HT-29 (cell line): ENCODE data around the gene DNAAF9. TPM values are rescaled to one million over a fixed set of nuclear protein-coding genes. Genes with fewer than 3 reads are reported as not detected.

Source experiments
- DNase-seq: peaks from one replicate; pipeline ENCODE4 v3.0.0-alpha.2; 2015; ENCODE audit warnings: low spot score
- total RNA-seq: library from RNA; depleted of rRNA; stranded (reverse); fragments of >200 nt; shearing (Covaris generic); gene quantifications from 2 replicates; pipeline ENCODE4 v1.2.3, GENCODE V29; 2014

The DNAAF9 gene
- total RNA-seq, 1 experiment from 2014 or later: not detected

DNA sequence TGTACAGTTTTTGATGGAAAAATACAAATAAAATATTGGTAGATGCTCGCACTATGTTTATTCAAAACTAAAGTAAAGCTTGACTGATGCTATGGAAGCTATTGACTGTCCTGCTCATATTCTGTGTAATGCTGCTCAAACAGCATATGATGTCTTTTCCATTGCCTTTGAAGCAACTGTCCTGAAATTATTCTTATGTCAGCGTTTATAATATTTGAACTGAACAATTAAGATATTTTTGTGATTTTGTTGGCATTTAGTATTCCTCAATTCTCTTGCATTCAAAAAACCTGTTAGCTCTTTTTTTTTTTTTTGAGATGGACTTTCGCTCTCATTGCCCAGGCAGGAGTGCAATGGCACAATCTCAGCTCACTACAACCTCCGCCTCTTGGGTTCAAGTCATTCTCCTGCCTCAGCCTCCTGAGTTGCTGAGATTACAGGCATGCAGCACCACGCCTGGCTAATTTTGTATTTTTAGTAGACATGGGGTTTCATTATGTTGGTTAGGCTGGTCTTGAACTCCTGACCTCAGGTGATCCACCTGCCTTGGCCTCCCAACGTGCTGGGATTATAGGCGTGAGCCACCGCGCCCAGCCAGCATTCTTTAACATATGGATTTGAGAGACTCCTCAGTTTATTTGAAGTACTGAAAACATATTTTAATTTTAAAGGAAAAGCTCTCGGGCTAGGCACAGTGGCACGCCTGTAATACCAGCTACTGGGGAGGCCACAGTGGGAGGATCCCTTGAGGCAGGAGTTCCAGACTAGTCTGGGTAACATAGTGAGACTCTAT is 5.3 kb upstream of the DNAAF9 start:
- DNase-seq: no peak

DNA sequence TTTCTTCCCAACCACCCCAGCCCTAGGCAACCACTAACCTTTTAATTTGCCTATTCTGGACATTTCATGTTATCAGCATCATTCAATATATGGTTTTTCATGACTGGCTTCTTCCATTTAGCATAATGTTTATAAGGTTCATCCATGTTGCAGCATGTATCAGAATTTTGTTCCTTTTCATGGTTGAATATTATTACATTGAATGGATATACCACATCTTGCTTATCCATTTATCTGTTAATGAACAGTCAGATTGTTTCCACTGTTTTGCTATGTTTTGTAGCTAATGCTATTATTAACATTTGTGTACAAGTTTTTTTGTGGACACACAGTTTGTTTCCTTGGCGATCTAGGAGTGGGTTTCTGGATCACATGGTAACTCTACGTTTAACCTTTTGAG is 3.0 kb upstream of the DNAAF9 start:
- no peak for DNase-seq

DNA sequence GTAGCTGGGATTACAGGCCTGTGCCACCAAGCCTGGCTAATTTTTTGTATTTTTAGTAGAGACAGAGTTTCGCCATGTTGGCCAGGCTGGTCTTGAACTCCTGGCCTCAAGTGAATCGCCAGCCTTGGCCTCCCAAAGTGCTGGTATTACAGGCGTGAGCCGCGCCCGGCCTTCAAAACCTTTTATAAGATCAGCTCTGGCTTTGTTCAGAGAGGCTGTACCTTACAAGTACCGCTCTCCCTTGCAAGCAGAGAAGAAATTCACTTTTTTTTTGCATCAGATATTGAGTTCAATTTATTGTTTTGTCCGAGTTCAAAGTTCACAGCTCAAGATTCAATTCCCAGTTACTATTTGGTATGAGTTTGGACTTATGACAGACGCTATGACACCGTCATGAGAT is 1.9 kb upstream of the DNAAF9 start:
- DNase-seq: no peak

- DNase-seq: no peak
Measured at GRCh38 chr20:3407771-3408637, 535 bp upstream of the DNAAF9 start.

DNA sequence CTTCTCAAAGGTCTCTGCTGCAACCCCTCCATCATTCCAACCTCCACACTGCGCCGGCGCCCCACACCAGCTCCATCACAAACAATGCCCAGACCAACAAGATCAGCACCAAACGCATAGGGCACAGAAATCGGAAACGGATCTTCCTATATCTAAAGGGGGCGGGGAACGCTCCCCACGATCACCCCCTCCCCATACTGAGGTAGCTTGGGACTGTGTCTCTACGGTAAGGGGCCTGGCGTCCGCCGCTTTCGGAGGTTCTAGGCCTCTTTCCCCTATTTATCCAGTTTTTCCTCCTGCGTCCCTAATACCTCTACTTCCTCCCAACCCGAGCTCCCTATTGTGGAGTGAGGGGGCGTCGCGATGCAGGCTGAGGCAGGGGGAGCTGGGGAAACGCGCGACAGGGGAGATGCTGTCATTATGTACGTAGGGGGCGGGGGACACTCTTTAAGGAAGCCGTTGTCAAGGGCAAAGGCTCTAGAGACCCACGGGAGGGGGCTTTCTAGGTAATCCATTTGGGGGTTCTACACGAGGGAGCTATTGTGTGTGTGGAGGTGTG is 909 bp downstream of the DNAAF9 start:
- DNase-seq: no peak

- no peak for DNase-seq
Measured at GRCh38 chr20:3405696-3406358, 1.6 kb downstream of the DNAAF9 start.

DNA sequence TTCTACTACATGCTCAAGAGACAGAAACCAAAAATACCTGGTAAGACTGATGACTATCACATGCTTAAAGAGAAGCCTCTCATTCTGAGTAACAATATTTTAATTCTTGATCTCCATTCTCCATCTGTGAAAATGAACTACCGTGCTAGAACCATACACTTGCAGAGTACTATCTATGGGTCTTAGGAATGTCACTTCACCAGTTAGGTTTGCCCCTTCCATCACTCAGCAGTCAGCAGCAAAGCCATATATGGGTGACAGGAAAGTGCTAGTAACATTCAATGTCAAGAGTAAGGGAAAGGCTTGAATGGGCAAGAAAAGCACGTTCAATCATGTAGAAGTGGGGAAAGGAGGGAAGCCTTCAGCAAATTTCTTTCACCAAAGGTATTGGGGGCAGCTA is 2.3 kb downstream of the DNAAF9 start:
- DNase-seq: no peak

- no peak for DNase-seq
Measured at GRCh38 chr20:3404402-3404801, 3.1 kb downstream of the DNAAF9 start.

DNA sequence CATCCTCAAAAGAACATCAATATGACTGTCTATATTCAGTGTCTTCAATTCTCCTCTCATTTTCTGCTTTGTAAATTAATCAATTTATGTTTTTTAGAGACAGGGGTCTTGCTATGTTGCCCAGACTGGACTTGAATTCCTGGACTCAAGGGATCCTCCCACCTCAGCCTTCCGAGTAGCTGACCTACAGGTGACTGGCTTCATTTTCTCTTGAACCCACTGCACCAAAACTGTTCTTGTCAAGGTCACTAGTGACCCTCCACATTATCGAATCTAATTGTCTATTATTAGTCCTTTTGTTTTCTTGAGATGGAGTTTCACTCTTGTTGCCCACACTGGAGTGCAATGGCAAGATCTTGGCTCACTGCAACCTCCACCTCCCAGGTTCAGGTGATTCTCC is 3.7 kb downstream of the DNAAF9 start:
- DNase-seq: no peak

GRCh38 chr20:3402453-3402852 is 5.0 kb downstream of the DNAAF9 start:
- DNase-seq: no peak

DNA sequence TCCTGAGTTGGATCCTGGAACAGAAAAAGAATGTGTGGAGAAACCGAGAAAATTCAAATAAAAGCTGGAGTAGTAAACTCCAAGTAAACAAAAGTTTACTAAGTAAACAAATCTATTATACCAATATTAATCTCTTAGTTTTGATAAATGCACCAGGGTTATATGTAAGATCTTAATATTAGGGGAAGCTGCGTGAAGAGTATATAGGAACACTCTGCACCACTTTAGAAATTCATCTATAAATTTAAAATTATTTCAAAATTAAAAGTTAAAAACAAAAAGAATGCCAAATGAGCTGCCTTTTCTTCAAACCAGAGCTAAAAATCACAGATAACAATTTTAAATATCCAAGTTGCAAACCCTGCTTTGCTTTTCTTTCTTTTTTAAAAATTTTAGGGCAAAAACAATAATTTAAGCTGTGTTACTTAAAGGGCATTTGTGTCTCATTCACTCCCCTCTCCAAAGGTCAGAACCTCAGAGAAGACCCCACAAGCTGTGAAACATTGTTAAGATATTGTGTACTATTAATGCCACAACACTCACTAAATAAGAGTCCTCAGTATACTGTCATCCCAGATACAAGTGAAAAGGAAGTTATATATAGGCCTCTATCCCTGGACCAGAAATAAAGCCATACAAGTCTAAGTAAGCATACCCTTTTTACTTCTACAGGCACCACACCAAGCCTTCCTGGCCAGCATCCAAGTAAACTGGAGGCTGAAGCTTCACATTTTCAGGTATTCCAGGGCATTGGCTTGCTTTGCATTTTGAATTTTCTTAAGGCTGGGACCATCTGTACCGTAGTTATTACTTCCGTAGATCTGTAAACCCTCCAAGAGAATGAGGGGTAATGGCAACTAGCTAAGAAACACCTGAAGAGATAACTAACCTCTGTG is 7.0 kb downstream of the DNAAF9 start:
- no peak for DNase-seq

DNA sequence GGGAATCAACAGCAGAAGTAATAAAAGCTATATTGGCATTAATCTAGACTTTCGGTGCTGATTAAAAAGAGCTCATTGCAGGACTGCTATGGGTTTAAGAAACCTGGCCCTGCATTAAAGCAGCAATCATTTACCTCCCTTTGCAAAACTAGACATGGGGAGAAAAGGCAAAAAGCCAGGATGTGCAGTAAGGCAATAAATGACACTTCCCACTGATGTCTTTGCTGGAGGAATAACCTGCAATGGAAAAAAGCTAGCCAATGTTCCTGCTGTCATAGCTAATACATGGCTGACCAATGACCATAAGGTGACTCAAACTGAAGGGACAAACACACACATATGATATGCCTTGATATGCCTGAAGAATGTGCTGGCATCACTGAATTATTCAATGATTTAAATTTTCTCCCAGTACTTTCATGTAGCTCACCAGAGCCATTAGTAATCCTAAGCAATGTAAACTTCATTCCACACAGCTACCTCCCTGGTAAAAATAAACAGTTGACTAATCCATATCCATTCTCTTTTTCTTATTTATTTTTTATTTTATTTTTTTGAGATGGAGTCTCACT is 8.7 kb downstream of the DNAAF9 start:
- no peak for DNase-seq

DNA sequence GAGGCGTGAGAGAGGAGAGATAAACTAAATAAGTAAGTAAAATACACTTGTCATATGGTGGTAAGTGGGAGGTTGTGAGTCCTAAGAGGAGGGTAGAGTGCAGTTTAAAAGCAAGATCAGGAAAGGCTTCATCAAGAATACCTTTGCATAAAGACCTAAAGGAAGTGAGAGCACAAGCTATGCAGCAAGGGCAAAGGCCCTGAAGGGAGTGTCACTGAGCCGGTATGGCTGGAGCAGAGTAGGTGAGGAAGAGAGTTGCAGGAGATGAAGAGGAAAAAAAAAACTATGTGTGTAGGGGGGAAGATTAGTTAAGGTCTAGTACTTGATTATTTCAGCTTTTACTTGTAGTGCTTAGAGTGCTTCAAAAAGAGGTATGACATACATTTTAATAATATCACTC is 11.0 kb downstream of the DNAAF9 start:
- DNase-seq: no peak

DNA sequence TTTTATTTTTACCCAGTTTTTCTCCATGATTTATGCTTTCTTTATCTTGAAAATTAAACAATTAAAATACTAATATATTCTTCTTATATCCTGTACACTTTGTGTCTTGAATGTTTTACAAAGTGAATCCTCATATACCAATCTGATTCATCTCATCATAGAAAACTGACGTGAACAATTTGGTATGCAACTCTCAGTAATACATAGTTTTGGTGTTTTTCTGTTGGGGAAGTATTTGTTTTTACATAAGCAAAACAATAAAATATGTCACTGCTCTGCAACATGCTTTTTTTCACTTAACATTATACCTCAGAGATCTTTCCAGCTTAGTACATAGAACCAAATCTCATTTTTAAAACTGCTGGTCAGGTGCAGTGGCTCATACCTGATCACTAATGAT is 14.7 kb downstream of the DNAAF9 start:
- no peak for DNase-seq

DNA sequence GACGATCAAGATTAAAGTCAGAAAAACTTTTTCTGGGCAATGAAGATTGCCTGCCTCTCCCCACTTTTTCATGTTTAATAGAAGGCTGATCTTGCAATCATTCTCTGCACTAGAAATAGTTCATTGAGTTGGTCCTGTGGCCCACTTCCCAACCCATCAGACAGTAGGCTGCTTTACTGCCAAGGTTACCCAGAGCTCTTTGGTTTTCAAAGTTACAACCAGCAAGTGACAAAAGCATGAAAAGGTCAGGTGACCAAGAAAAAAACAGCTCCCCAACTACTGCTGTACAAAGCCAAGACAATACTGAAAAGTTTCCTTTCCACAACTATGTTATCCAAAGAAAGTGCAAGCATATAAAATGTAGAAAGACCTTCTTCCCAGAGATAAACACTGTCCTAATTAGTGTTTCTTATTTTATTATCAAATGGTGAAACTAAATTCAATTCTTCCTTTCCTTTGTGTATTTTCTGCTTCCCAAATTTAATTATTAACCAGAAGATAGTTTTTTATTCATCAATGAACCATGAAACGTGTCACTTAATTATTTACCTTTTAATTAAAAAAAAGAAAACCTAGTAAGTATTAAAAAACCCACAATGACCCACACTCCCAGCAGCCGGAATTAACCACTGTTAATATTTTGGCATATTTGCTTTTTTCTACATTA is 16.6 kb downstream of the DNAAF9 start:
- DNase-seq: no peak

- no peak for DNase-seq
Measured at GRCh38 chr20:3383878-3384495, 23.5 kb downstream of the DNAAF9 start.

DNA sequence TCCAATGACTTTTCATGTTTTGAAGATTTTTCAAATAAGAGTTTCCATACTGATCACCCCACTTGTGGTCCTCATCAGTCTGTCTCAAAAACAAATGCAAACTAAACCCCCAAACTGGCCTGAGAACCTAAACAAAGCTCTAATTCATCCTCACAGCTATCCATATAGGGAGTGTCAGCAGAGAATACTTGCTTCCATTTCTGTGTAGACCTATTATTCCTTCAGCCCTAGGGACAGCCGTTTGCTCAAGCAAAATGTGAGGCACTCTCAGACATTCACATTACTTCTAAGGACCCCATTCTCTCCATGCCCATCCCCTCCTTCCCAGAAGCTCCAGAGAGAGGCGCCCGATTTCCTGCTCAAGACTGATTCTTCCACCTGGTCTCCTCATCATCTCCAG is 24.6 kb downstream of the DNAAF9 start:
- no peak for DNase-seq

- DNase-seq: no peak
Measured at GRCh38 chr20:3380228-3381070, 27.0 kb downstream of the DNAAF9 start.

GRCh38 chr20:3378138-3378537 is 29.3 kb downstream of the DNAAF9 start:
- DNase-seq: no peak
